PC-3 (cell line): ENCODE measurements around the gene MRPL21.

ENCODE experiments used
- CTCF ChIP-seq: fragments of 300-600 bp; sonication (generic); conservative IDR thresholded peaks from 2 replicates; pipeline ENCODE4 v1.5.1; 2017; ENCODE audit warnings: antibody characterized with exemption, low read depth, mild to moderate bottlenecking, low read length
- EZH2 ChIP-seq: fragments of 300-600 bp; sonication (generic); IDR thresholded peaks from one replicate; pipeline ENCODE4 v1.6.1; 2017; ENCODE audit warnings: antibody characterized with exemption, mild to moderate bottlenecking, low read length; ENCODE audit not compliant: unreplicated experiment
- EZH2phosphoT487 ChIP-seq: fragments of 300-600 bp; sonication (generic); IDR thresholded peaks from 2 replicates; pipeline ENCODE4 v1.6.1; 2018; ENCODE audit warnings: mild to moderate bottlenecking, antibody characterized with exemption, low read length, borderline replicate concordance

DNA sequence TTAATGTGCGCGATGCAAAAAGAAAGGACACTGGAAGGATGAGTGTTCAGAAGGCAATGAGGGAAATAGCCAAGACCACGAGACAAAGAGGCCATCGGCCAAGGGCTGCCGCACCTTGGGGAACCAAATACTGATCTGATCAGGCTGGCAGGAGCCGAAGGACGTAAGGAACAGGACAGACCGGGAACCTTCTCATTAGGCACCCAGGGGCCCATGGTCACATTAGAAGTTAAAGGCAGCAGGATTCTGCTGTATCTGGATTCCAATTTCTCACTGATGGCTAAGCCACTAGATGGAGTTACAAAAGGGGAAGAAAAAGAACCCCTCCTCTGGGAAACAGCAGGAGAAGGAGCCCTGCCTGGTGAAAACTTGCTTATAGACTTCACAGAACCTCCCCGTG lies 33.2 kb downstream of the MRPL21 start:
- TF ChIP-seq CTCF (peak; percentile 30; the same call in 1 of the 2 replicates), EZH2 (no peak), EZH2phosphoT487 (no peak)
